Retinal pigment epithelial cell (primary cell): ENCODE measurements around the gene BBC3.

Experiments
- DNase-seq: peaks from one replicate; pipeline ENCODE4 v3.0.0-alpha.2; 2010; ENCODE audit warnings: low read depth
- H3K4me3 ChIP-seq: 2 replicates; pipeline ENCODE4 v1.5.1; 2011; ENCODE audit warnings: mild to moderate bottlenecking, low read length, control low read depth, moderate library complexity
- CTCF ChIP-seq: conservative IDR thresholded peaks from 2 replicates; pipeline ENCODE4 v1.5.1; 2011; ENCODE audit warnings: low read depth, low read length, control low read depth, inconsistent platforms

BBC3 gene

GRCh38 chr19:47243776-47244547 is 13.0 kb upstream of the BBC3 start:
- TF ChIP-seq CTCF, result peak; percentile 89
- H3K4me3 ChIP-seq, result peak overlapping the region; percentile 33
- peak; percentile 79 for DNase-seq

- no peak for TF ChIP-seq CTCF
- DNase-seq, result no peak
- H3K4me3 ChIP-seq, result peak overlapping the region; percentile 30
Measured at GRCh38 chr19:47243364-47243775, 12.4 kb upstream of the BBC3 start.

GRCh38 chr19:47241919-47242577 is 11.0 kb upstream of the BBC3 start:
- TF ChIP-seq CTCF, result no peak
- H3K4me3 ChIP-seq, result no peak overlapping the region
- no peak for DNase-seq

- TF ChIP-seq CTCF, result no peak
- DNase-seq, result no peak
- H3K4me3 ChIP-seq, result peak overlapping the region; percentile 14
Measured at GRCh38 chr19:47240996-47241918, 10.3 kb upstream of the BBC3 start.

GRCh38 chr19:47240556-47240955 is 9.6 kb upstream of the BBC3 start:
- no peak for DNase-seq
- H3K4me3 ChIP-seq, result no peak overlapping the region
- TF ChIP-seq CTCF, result no peak

- DNase-seq, result no peak
- H3K4me3 ChIP-seq, result peak overlapping the region; percentile 40
- TF ChIP-seq CTCF, result no peak
Measured at GRCh38 chr19:47239610-47240296, 8.8 kb upstream of the BBC3 start.
